Activated naive CD8-positive, alpha-beta T cell treated with anti-CD3 and anti-CD28 coated beads, Interleukin-2, amount 10 ng/mL, durations not matched to agents 7 days and 5 days (primary cell): ENCODE data around the gene TADA3. TPM values are rescaled to one million over a fixed set of nuclear protein-coding genes. Genes with fewer than 3 reads are reported as not detected.

Experiments
- ATAC-seq: fragments of 150-1000 bp; cut with Tn5 transposase; one replicate; pipeline ENCODE4 v1.10.0; 2021; ENCODE audit warnings: low read depth, moderate library complexity
- POLR2A ChIA-PET: fragments of 350-600 bp; sonication (Branson Sonifier 250); formaldehyde crosslinking; loops from one replicate; lab custom pipeline; 2021; ENCODE audit warnings: antibody characterized with exemption; lab: Charles Lee
- DNase-seq: peaks from one replicate; pipeline ENCODE4 v3.0.0; 2021
- H3K27ac Mint-ChIP-seq: one replicate; pipeline ENCODE4 v1.8.0; 2022; ENCODE audit warnings: mild to moderate bottlenecking, mixed read lengths
- H3K27me3 Mint-ChIP-seq: one replicate; pipeline ENCODE4 v1.8.0; 2022; ENCODE audit warnings: mild to moderate bottlenecking, moderate library complexity, mixed read lengths
- H3K36me3 Mint-ChIP-seq: one replicate; pipeline ENCODE4 v1.8.0; 2021; ENCODE audit warnings: mild to moderate bottlenecking, mixed read lengths
- H3K4me1 Mint-ChIP-seq: one replicate; pipeline ENCODE4 v1.8.0; 2021; ENCODE audit warnings: mixed read lengths
- H3K4me3 Mint-ChIP-seq: one replicate; pipeline ENCODE4 v1.8.0; 2022; ENCODE audit warnings: mild to moderate bottlenecking, moderate library complexity, mixed read lengths
- H3K9me3 Mint-ChIP-seq: one replicate; pipeline ENCODE4 v1.8.0; 2021; ENCODE audit warnings: mixed read lengths
- total RNA-seq, 2 experiments: library from RNA; stranded (reverse); gene quantifications; one replicate each; pipeline ENCODE4 v1.2.3, GENCODE V29; 2021

Gene TADA3
- total RNA-seq, 2 experiments from 2014 or later, result 71.8 to 73.3 TPM

DNA sequence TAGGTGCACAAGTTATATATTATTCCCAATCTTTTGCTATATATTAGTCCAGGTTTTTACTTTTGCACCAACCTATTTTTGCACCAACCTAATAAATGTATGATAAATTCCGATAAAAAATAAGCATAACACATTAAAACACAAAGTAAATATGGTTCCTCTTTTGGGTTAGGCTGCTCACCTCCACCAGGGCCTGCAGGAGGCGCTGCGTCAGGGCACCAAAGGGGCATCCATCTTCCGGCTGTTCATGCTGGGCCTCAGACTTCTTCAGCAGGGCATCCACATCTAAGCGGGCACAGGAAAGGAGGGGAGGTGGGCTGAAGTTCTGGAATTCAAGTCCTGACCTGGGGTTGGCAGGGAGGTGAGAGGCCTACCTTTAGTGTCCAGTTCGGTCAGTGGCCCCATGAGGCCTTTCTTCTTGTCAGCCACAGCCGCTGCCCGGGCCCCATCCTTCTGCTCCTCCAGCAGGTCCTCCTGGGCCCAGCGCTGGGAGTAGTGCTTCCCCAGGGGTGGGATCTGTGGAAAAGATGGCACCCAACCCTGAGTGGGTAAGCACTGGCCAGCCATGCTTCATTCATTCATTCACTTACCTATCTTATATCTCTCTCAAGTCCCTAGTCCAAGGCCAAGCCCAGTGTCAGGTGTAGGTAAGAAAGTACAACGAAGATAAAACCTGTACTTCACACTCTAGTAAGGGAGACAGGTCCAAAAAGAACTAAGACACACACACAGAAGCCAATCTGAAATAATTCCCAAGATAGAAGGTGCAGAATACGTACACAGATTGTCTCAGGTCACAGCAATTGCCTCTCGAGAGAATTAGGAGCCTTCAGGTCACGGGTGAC, 5.2 kb downstream of the TADA3 start:
- H3K27ac Mint-ChIP-seq, result peak overlapping the region; percentile 73
- ATAC-seq (no peak), DNase-seq (no peak)
- H3K4me3 Mint-ChIP-seq, result no peak overlapping the region
- peaks cover 48% of the 10 kb centered on the region for H3K36me3 Mint-ChIP-seq
- POLR2A ChIA-PET, result no interaction called here
- H3K4me1 Mint-ChIP-seq, result peaks cover 44% of the 10 kb centered on the region
- H3K27me3 Mint-ChIP-seq, result no peaks in the 10 kb centered on the region
- H3K9me3 Mint-ChIP-seq, result no peaks in the 10 kb centered on the region

DNA sequence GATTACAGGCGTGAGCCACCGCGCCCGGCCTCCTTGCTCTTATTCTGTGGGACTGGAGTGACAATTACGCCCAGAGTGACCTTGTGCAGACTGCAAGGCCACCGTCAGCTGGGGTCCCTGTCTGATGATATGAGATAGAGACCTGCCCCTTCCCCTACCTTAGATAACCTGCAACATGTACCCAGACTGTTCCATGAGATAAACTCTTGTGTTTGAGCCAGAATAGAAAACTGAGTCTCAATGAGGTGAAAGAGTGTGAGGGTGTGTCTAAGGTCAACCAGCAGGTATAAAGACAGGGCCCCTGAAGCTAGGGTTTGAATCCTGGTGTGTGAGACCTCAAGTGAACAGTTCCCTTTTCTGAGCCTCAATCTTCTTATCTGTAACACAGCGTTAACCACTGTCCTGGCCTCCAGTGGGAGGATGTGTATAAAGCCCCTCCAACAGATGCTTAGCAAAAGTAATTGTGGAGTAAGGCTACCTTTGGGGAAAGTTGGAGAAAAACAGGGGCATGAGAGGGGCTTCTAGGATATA, 6.0 kb downstream of the TADA3 start:
- POLR2A ChIA-PET, result interaction anchor here (0.7 to 0.9 kb wide), 2 partner anchors 19 to 497 kb away, joined by 3 read pairs; no protein-coding TSS in a partner anchor
- ATAC-seq, result no peak
- H3K27me3 Mint-ChIP-seq, result no peaks in the 10 kb centered on the region
- H3K4me3 Mint-ChIP-seq, result no peak overlapping the region
- H3K9me3 Mint-ChIP-seq, result no peaks in the 10 kb centered on the region
- DNase-seq, result no peak
- H3K4me1 Mint-ChIP-seq, result peaks cover 42% of the 10 kb centered on the region
- peaks cover 47% of the 10 kb centered on the region for H3K36me3 Mint-ChIP-seq
- no peak overlapping the region for H3K27ac Mint-ChIP-seq

DNA sequence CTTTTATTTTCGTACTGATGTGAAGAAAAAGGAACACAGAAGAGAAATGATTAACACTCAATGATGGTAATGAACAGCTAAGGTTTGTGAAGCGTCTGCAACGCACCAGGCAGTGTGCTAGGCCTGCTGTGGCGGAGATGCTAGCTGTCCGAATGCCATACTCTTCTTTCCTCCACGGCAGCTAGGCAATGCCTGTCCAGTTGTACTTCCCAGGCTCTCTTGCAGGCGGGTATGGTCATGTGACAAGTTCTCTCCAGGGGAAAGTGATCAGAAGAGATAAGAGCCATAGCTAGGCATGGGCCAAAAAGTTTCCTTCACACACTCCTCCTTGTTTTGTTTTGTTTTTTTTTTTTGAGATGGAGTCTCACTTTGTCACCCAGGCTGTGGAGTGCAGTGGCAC, 6.7 kb downstream of the TADA3 start:
- Mint-ChIP-seq H3K9me3 (no peaks in the 10 kb centered on the region), H3K4me1 (peaks cover 41% of the 10 kb centered on the region), H3K36me3 (peaks cover 47% of the 10 kb centered on the region), H3K4me3 (no peak overlapping the region), H3K27me3 (no peaks in the 10 kb centered on the region), H3K27ac (peak overlapping the region; percentile 12)
- no peak for DNase-seq
- POLR2A ChIA-PET, result interaction anchor here (0.7 to 0.9 kb wide), 2 partner anchors 19 to 498 kb away, joined by 3 read pairs; no protein-coding TSS in a partner anchor
- no peak for ATAC-seq

DNA sequence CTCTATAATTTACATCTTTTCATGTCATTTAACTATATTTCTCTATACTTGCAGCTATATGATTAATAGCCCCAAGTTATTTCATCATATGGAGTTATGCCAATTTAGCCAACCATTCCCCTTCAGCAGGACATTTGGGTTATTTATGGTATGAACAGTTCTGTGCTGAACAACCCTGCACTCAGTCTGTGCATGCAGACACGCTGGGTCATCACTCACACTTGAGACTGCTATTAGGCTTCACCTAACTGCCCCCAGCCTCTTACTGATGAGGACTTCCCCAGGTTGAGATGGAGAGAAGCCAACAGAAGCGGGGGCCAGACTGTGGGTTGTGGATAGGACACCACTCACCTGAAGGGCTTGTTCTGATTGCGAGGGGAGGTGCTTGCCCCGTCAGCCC, 7.3 kb downstream of the TADA3 start:
- Mint-ChIP-seq H3K27ac (no peak overlapping the region), H3K9me3 (no peaks in the 10 kb centered on the region), H3K4me1 (peaks cover 42% of the 10 kb centered on the region), H3K27me3 (no peaks in the 10 kb centered on the region), H3K4me3 (no peak overlapping the region), H3K36me3 (peaks cover 42% of the 10 kb centered on the region)
- DNase-seq (no peak), ATAC-seq (no peak)
- POLR2A ChIA-PET, result interaction anchor here (0.9 kb wide), 1 partner anchor 18 kb away, joined by 3 read pairs; no protein-coding TSS in a partner anchor

DNA sequence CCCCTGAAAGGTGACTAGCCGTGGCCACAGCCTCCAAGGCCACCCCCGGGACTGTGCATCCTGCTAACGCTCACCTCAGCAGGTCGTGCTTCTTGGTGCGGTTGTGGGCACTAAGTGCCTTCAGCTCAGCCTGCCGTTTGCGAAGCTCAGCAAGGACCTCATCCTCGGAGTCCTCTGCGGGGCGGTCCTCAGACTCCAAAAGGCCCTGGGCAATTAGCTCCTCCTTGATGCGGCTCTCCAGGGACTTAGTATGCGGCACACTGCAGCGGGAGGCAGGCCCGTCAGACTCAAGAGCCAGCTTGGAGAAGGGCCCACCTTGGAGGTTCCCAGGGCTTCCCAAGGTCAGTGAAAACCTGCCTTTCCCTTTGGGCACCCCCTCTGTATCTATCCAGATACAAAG, 8.3 kb downstream of the TADA3 start:
- Mint-ChIP-seq H3K9me3 (no peaks in the 10 kb centered on the region), H3K27me3 (no peaks in the 10 kb centered on the region), H3K4me1 (peaks cover 47% of the 10 kb centered on the region), H3K36me3 (peaks cover 33% of the 10 kb centered on the region), H3K4me3 (no peak overlapping the region), H3K27ac (no peak overlapping the region)
- DNase-seq, result no peak
- POLR2A ChIA-PET, result interaction anchor here (1.1 kb wide), 1 partner anchor 16 kb away, joined by 4 read pairs; no protein-coding TSS in a partner anchor
- no peak for ATAC-seq

DNA sequence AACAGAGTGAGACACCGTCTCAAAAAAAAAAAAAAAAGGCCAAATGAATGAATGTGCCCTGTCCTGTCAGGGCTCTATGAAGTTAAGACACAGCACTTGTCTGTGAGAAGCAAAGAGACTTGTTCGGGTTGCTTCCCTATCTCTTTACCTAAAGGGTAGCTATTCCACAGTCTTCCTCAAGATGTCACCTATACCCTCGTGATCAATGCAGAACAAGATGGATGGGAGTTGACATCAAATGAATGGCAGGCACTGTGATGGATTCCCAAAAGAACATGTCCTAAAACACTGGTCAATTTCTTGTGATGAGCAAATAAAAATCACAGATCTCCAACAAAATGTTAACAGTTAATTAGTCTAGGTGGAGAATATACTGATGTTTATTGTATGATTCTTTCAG, 9.5 kb downstream of the TADA3 start:
- no peak for DNase-seq
- no peaks in the 10 kb centered on the region for H3K9me3 Mint-ChIP-seq
- no peak overlapping the region for H3K4me3 Mint-ChIP-seq
- no peaks in the 10 kb centered on the region for H3K27me3 Mint-ChIP-seq
- no peak overlapping the region for H3K27ac Mint-ChIP-seq
- H3K4me1 Mint-ChIP-seq, result peaks cover 56% of the 10 kb centered on the region
- POLR2A ChIA-PET, result interaction anchor here (0.6 to 6.8 kb wide), 6 partner anchors 8 to 204 kb away, joined by 3 to 47 read pairs (median 4); partner anchors contain the start of genes ARPC4, CAMK1, EMC3 and TADA3
- peaks cover 27% of the 10 kb centered on the region for H3K36me3 Mint-ChIP-seq
- no peak for ATAC-seq

DNA sequence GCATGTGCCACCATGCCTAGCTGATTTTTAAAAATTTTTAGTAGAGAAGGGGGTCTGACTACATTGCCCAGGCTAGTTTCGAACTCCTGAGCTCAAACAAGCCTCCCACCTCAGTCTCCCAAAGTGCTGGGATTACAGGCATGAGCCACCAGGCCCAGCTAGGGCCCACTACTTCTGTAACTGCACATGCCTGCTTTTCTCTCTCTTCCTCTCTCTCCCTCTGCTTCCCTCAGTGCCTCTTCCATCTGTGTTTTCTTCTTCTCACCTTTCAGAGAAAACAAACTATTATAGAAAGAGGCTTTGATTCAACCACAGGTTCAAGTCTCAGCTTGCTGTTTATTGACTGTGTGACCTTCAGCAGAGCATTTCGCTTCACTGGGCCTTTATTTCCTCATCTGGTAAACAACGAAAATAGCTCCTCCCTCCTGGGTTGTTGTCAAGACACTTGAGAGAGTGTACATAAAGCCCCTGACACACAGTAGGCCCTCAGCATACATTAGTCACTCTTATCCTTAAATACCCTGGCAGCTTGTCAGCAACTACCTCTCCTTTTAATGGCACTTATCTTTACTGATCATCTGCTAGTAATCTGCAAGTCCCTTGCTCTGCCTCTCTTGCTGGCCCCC, 10.2 kb downstream of the TADA3 start:
- POLR2A ChIA-PET, result interaction anchor here (0.6 to 6.8 kb wide), 8 partner anchors 8 to 58 kb away, joined by 3 to 47 read pairs (median 5); partner anchors contain the start of genes ARPC4, CAMK1, OGG1 and TADA3
- DNase-seq (no peak), ATAC-seq (no peak)
- Mint-ChIP-seq H3K9me3 (no peaks in the 10 kb centered on the region), H3K27ac (peak overlapping the region; percentile 73), H3K4me3 (no peak overlapping the region), H3K27me3 (no peaks in the 10 kb centered on the region), H3K36me3 (peaks cover 20% of the 10 kb centered on the region), H3K4me1 (peaks cover 55% of the 10 kb centered on the region)

DNA sequence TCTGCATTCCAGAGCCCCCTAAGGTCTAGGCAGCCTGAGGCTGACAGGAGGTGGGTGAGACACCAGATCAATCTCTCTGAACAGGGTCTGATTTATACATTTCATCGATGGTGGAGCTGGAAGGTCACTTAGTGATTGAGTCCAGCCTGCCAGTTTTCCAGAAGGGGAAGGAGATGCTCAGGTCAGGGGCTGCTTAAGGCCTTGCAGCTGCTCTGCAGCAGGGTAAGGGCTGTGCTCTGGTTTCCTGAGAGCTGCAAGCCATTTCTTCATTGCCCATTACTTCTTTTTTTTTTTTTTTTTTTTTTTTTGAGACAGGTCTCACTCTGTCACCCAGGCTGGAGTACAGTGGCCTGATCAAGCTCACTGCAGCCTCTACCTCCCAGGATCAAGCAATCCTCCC, 10.7 kb downstream of the TADA3 start:
- POLR2A ChIA-PET, result interaction anchor here (0.7 to 6.8 kb wide), 8 partner anchors 9 to 384 kb away, joined by 3 to 47 read pairs (median 6); partner anchors contain the start of genes ARPC4, CAMK1, OGG1 and SETD5
- peaks cover 18% of the 10 kb centered on the region for H3K36me3 Mint-ChIP-seq
- DNase-seq (no peak), ATAC-seq (no peak)
- H3K4me1 Mint-ChIP-seq, result peaks cover 59% of the 10 kb centered on the region
- no peaks in the 10 kb centered on the region for H3K9me3 Mint-ChIP-seq
- H3K4me3 Mint-ChIP-seq, result no peak overlapping the region
- H3K27ac Mint-ChIP-seq, result peak overlapping the region; percentile 73
- no peaks in the 10 kb centered on the region for H3K27me3 Mint-ChIP-seq

DNA sequence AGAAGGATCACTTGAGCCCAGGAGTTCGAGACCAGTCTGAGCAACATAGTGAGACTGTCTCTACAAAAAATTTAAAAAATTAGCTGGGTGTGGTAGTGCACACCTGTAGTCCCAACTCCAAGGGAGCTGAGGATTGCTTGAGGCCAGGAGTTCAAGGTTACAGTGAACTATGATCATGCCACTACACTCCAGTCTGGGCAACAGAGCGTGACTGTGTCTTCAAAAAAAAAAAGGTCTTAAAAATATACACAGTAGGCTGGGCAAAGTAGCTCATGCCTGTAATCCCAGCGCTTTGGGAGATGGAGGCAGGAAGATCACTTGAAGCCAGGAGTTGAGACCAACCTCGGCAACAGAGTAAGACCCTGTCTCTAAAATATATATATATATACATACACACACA, 11.4 kb downstream of the TADA3 start:
- no peak for DNase-seq
- Mint-ChIP-seq H3K9me3 (no peaks in the 10 kb centered on the region), H3K27me3 (peaks cover 2% of the 10 kb centered on the region), H3K27ac (peak overlapping the region; percentile 94), H3K36me3 (peaks cover 21% of the 10 kb centered on the region), H3K4me3 (peak overlapping the region; percentile 67), H3K4me1 (peaks cover 62% of the 10 kb centered on the region)
- ATAC-seq, result no peak
- POLR2A ChIA-PET, result interaction anchor here (0.7 to 6.8 kb wide), 11 partner anchors 10 to 417 kb away, joined by 3 to 47 read pairs (median 7); partner anchors contain the start of genes ARPC4, BRPF1, CAMK1 and CRELD1

DNA sequence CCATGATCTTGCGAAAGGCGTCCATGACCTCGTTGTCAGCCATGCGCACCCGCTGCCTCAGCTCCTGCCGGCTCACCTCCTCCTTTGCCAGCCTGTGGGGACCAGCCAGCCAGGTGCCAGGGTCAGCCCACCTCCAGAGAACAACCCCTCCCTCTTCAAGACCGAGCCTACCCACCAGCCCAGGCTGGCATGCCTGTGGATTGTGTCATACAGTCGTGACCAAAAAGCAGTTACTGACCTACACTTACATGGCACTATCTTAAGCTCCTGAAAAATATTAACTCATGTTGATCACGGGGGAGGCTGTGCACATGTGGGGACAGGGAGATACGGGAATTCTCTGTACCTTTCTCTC, 11.8 kb downstream of the TADA3 start:
- H3K36me3 Mint-ChIP-seq, result peaks cover 17% of the 10 kb centered on the region
- peaks cover 2% of the 10 kb centered on the region for H3K27me3 Mint-ChIP-seq
- H3K4me3 Mint-ChIP-seq, result peak overlapping the region; percentile 67
- POLR2A ChIA-PET, result interaction anchor here (0.8 to 6.8 kb wide), 11 partner anchors 11 to 417 kb away, joined by 3 to 47 read pairs (median 6); partner anchors contain the start of genes ARPC4, BRPF1, CAMK1 and CRELD1
- peaks cover 62% of the 10 kb centered on the region for H3K4me1 Mint-ChIP-seq
- DNase-seq (no peak), ATAC-seq (peak; percentile 6)
- H3K27ac Mint-ChIP-seq, result peak overlapping the region; percentile 94
- no peaks in the 10 kb centered on the region for H3K9me3 Mint-ChIP-seq

DNA sequence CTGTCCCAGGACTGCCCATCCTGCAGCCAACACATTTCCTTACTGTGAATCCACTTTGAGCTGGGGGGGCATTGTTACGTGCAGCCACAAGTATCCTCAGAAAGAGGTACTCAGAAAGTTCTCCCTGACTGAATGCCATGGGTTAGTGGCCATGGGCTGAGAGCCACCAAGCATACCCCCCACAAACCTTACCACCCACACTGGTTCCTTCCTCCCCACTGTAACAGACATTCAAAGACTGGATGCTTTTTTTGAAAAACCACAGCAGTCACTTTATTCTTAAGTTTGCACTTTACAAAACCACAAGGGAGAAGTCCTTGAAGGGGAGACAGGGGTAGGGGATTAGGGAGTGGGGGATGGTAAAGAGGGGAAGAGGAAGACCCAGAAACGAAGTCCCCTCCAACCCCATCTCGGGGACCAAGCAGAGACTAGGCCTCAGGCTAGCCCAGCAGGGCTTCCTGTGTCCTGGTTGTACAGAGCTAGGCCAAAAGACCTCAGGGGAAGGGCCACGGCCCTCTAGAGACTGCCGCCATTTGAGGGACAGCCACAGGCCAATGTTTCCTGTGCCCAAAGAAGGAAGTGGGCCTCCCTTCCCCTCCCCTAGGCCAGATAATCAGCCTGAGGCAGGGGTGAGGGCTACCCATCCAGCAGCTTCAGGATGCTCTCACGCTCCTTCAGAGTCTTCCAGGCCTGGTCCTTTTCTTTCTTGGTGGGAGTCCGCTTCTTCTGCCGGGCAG, 12.4 kb downstream of the TADA3 start:
- POLR2A ChIA-PET, result interaction anchor here (0.8 to 6.8 kb wide), 10 partner anchors 10 to 416 kb away, joined by 3 to 47 read pairs (median 6); partner anchors contain the start of genes ARPC4, BRPF1, CAMK1 and CRELD1
- Mint-ChIP-seq H3K9me3 (no peaks in the 10 kb centered on the region), H3K27me3 (peaks cover 2% of the 10 kb centered on the region), H3K4me3 (peak overlapping the region; percentile 67), H3K36me3 (peaks cover 18% of the 10 kb centered on the region), H3K27ac (peak overlapping the region; percentile 94), H3K4me1 (peaks cover 63% of the 10 kb centered on the region)
- ATAC-seq (peak; percentile 84), DNase-seq (peak; percentile 75)

DNA sequence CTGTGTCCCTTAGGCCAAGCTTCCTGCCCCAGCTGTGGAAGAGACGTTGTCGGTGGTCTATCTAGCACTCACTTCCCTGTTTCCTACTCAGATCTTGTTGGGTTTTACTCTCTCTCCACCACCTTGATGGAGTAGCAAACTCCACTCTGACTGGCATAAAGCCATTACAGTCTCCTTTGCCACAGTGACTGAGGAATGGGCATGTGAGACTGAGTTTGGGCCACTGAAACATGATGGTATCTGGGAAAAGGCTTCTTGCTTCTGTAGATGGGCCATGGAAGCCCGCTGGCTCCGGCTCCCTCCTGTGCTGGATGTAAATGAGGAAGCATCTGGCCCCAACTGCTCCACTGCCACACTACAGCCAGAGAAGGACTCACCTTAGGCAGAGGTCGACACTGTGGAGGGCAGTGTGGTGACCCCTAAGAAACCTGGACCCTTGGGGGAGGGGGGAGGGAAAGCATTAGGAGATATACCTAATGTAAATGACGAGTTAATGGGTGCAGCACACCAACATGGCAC, 13.1 kb downstream of the TADA3 start:
- H3K36me3 Mint-ChIP-seq, result peaks cover 18% of the 10 kb centered on the region
- ATAC-seq (no peak), DNase-seq (no peak)
- H3K27ac Mint-ChIP-seq, result peak overlapping the region; percentile 94
- H3K4me1 Mint-ChIP-seq, result peaks cover 63% of the 10 kb centered on the region
- H3K9me3 Mint-ChIP-seq, result no peaks in the 10 kb centered on the region
- peaks cover 2% of the 10 kb centered on the region for H3K27me3 Mint-ChIP-seq
- POLR2A ChIA-PET, result interaction anchor here (1.8 to 6.8 kb wide), 3 partner anchors 9 to 48 kb away, joined by 7 to 47 read pairs (median 32); partner anchors contain the start of genes ARPC4, BRPF1, CAMK1 and TADA3
- H3K4me3 Mint-ChIP-seq, result peak overlapping the region; percentile 67
